ENCODE data around the gene MFAP1.
A peak's percentile ranks its signal among the peaks of the same experiment; 100 is the strongest.
"Not testable (repeated sequence)": the region's sequence is repeated elsewhere in the genome, so short reads cannot be mapped to it uniquely, and the experiment has no call there.

The MFAP1 gene

GRCh38 chr15:43821505-43821904, 3.0 kb downstream of the MFAP1 start:
- Histone ChIP-seq H3K27me3 (ENCODE audit: control insufficient read depth in 1 of 2, insufficient read depth in 2 of 2, low read length in 2 of 2) (no peaks in the 10 kb centered on the region), H3K9me3 (ENCODE audit: control insufficient read depth in 2 of 2, low read length in 2 of 2) (no peaks in the 10 kb centered on the region), H3K36me3 (ENCODE audit: control insufficient read depth in 2 of 2, insufficient read depth in 2 of 2, low read length in 2 of 2) (peaks cover 7 to 10% of the 10 kb centered on the region in 2 donors), H3K4me3 (ENCODE audit: low read length in 2 of 2) (no peak overlapping the region), H3K4me1 (ENCODE audit: control insufficient read depth, insufficient read depth, low read length) (peaks cover 10% of the 10 kb centered on the region), H3K9ac (ENCODE audit: low read length in 2 of 2) (no peak overlapping the region), H3K27ac (ENCODE audit: low read length) (no peak overlapping the region)

GRCh38 chr15:43815064-43815463, 9.4 kb downstream of the MFAP1 start:
- H3K36me3 ChIP-seq (ENCODE audit: control insufficient read depth in 2 of 2, insufficient read depth in 2 of 2, low read length in 2 of 2): peaks cover 30 to 42% of the 10 kb centered on the region in 2 donors
- not testable (repeated sequence) for H3K27ac ChIP-seq (ENCODE audit: low read length); H3K4me3 ChIP-seq (ENCODE audit: low read length in 2 of 2); H3K9me3 ChIP-seq (ENCODE audit: control insufficient read depth in 2 of 2, low read length in 2 of 2); H3K27me3 ChIP-seq (ENCODE audit: control insufficient read depth in 1 of 2, insufficient read depth in 2 of 2, low read length in 2 of 2); H3K9ac ChIP-seq (ENCODE audit: low read length in 2 of 2); H3K4me1 ChIP-seq (ENCODE audit: control insufficient read depth, insufficient read depth, low read length)

GRCh38 chr15:43808960-43809678, 15.4 kb downstream of the MFAP1 start:
- no peaks in the 10 kb centered on the region for H3K4me1 ChIP-seq (ENCODE audit: control insufficient read depth, insufficient read depth, low read length)
- H3K27ac ChIP-seq (ENCODE audit: low read length): no peak overlapping the region
- H3K36me3 ChIP-seq (ENCODE audit: control insufficient read depth in 2 of 2, insufficient read depth in 2 of 2, low read length in 2 of 2): peaks cover 57 to 59% of the 10 kb centered on the region in 2 donors
- no peak overlapping the region for H3K9ac ChIP-seq (ENCODE audit: low read length in 2 of 2)
- no peak overlapping the region for H3K4me3 ChIP-seq (ENCODE audit: low read length in 2 of 2)
- no peaks in the 10 kb centered on the region for H3K9me3 ChIP-seq (ENCODE audit: control insufficient read depth in 2 of 2, low read length in 2 of 2)
- no peaks in the 10 kb centered on the region for H3K27me3 ChIP-seq (ENCODE audit: control insufficient read depth in 1 of 2, insufficient read depth in 2 of 2, low read length in 2 of 2)

- no peak overlapping the region for H3K9ac ChIP-seq (ENCODE audit: low read length in 2 of 2)
- H3K9me3 ChIP-seq (ENCODE audit: control insufficient read depth in 2 of 2, low read length in 2 of 2): no peaks in the 10 kb centered on the region
- H3K27ac ChIP-seq (ENCODE audit: low read length): no peak overlapping the region
- H3K36me3 ChIP-seq (ENCODE audit: control insufficient read depth in 2 of 2, insufficient read depth in 2 of 2, low read length in 2 of 2): peaks cover 52 to 58% of the 10 kb centered on the region in 2 donors
- H3K4me1 ChIP-seq (ENCODE audit: control insufficient read depth, insufficient read depth, low read length): no peaks in the 10 kb centered on the region
- no peak overlapping the region for H3K4me3 ChIP-seq (ENCODE audit: low read length in 2 of 2)
- H3K27me3 ChIP-seq (ENCODE audit: control insufficient read depth in 1 of 2, insufficient read depth in 2 of 2, low read length in 2 of 2): no peaks in the 10 kb centered on the region
Observed at GRCh38 chr15:43808435-43808950, 16.0 kb downstream of the MFAP1 start.

- H3K27me3 ChIP-seq (ENCODE audit: control insufficient read depth in 1 of 2, insufficient read depth in 2 of 2, low read length in 2 of 2); H3K27ac ChIP-seq (ENCODE audit: low read length); H3K9me3 ChIP-seq (ENCODE audit: control insufficient read depth in 2 of 2, low read length in 2 of 2); H3K4me3 ChIP-seq (ENCODE audit: low read length in 2 of 2); H3K9ac ChIP-seq (ENCODE audit: low read length in 2 of 2): not testable (repeated sequence)
- Histone ChIP-seq H3K36me3 (ENCODE audit: control insufficient read depth in 2 of 2, insufficient read depth in 2 of 2, low read length in 2 of 2) (peaks cover 29 to 32% of the 10 kb centered on the region in 2 donors), H3K4me1 (ENCODE audit: control insufficient read depth, insufficient read depth, low read length) (peaks cover 25% of the 10 kb centered on the region)
Observed at GRCh38 chr15:43802676-43803075, 21.8 kb downstream of the MFAP1 start.

GRCh38 chr15:43800286-43801141, 24.0 kb downstream of the MFAP1 start, which contains the start of gene HYPK:
TSS of gene HYPK (plus strand) at chr15:43800599. CDS start at chr15:43800623, 24 bp downstream.
- H3K27ac ChIP-seq (ENCODE audit: low read length): peak within 1 kb of the TSS; percentile 92
- H3K9me3 ChIP-seq (ENCODE audit: control insufficient read depth in 2 of 2, low read length in 2 of 2): no peaks in the 10 kb centered on the region
- H3K4me3 ChIP-seq (ENCODE audit: low read length in 2 of 2): peak within 1 kb of the TSS; percentile 89 to 99
- H3K36me3 ChIP-seq (ENCODE audit: control insufficient read depth in 2 of 2, insufficient read depth in 2 of 2, low read length in 2 of 2): peaks cover 32 to 33% of the 10 kb centered on the region in 2 donors
- peak within 1 kb of the TSS; percentile 76 to 92 for H3K9ac ChIP-seq (ENCODE audit: low read length in 2 of 2)
- peaks cover 31% of the 10 kb centered on the region for H3K4me1 ChIP-seq (ENCODE audit: control insufficient read depth, insufficient read depth, low read length)
- no peaks in the 10 kb centered on the region for H3K27me3 ChIP-seq (ENCODE audit: control insufficient read depth in 1 of 2, insufficient read depth in 2 of 2, low read length in 2 of 2)

GRCh38 chr15:43799945-43800285, 24.6 kb downstream of the MFAP1 start, which contains the start of gene SERINC4:
TSS of gene SERINC4 (minus strand) at chr15:43800220. CDS start at chr15:43799986, 234 bp downstream.
- Histone ChIP-seq H3K27ac (ENCODE audit: low read length) (peak within 1 kb of the TSS; percentile 92), H3K4me3 (ENCODE audit: low read length in 2 of 2) (peak within 1 kb of the TSS; percentile 89 to 99), H3K9me3 (ENCODE audit: control insufficient read depth in 2 of 2, low read length in 2 of 2) (no peaks in the 10 kb centered on the region), H3K4me1 (ENCODE audit: control insufficient read depth, insufficient read depth, low read length) (peaks cover 37% of the 10 kb centered on the region), H3K9ac (ENCODE audit: low read length in 2 of 2) (peak within 1 kb of the TSS; percentile 76 to 92), H3K36me3 (ENCODE audit: control insufficient read depth in 2 of 2, insufficient read depth in 2 of 2, low read length in 2 of 2) (peaks cover 34 to 36% of the 10 kb centered on the region in 2 donors), H3K27me3 (ENCODE audit: control insufficient read depth in 1 of 2, insufficient read depth in 2 of 2, low read length in 2 of 2) (no peaks in the 10 kb centered on the region)

GRCh38 chr15:43799209-43799944, 25.1 kb downstream of the MFAP1 start:
- Histone ChIP-seq H3K36me3 (ENCODE audit: control insufficient read depth in 2 of 2, insufficient read depth in 2 of 2, low read length in 2 of 2) (peaks cover 34 to 35% of the 10 kb centered on the region in 2 donors), H3K4me3 (ENCODE audit: low read length in 2 of 2) (peak overlapping the region in 1 of 2 donors; percentile 99)

GRCh38 chr15:43796566-43796965, 27.9 kb downstream of the MFAP1 start:
- no peak overlapping the region for H3K9ac ChIP-seq (ENCODE audit: low read length in 2 of 2)
- H3K27me3 ChIP-seq (ENCODE audit: control insufficient read depth in 1 of 2, insufficient read depth in 2 of 2, low read length in 2 of 2): no peaks in the 10 kb centered on the region
- no peak overlapping the region for H3K4me3 ChIP-seq (ENCODE audit: low read length in 2 of 2)
- H3K36me3 ChIP-seq (ENCODE audit: control insufficient read depth in 2 of 2, insufficient read depth in 2 of 2, low read length in 2 of 2): peaks cover 41 to 44% of the 10 kb centered on the region in 2 donors
- no peak overlapping the region for H3K27ac ChIP-seq (ENCODE audit: low read length)
- H3K9me3 ChIP-seq (ENCODE audit: control insufficient read depth in 2 of 2, low read length in 2 of 2): no peaks in the 10 kb centered on the region
- peaks cover 58% of the 10 kb centered on the region for H3K4me1 ChIP-seq (ENCODE audit: control insufficient read depth, insufficient read depth, low read length)

More at GRCh38 chr15:43799209-43799944, 25.1 kb downstream of the MFAP1 start:
- peaks cover 42% of the 10 kb centered on the region for H3K4me1 ChIP-seq (ENCODE audit: control insufficient read depth, insufficient read depth, low read length)
- H3K27me3 ChIP-seq (ENCODE audit: control insufficient read depth in 1 of 2, insufficient read depth in 2 of 2, low read length in 2 of 2): no peaks in the 10 kb centered on the region
- peak overlapping the region; percentile 92 for H3K27ac ChIP-seq (ENCODE audit: low read length)
- H3K9me3 ChIP-seq (ENCODE audit: control insufficient read depth in 2 of 2, low read length in 2 of 2): no peaks in the 10 kb centered on the region
- H3K9ac ChIP-seq (ENCODE audit: low read length in 2 of 2): no peak overlapping the region

GRCh38 chr15:43795997-43796396, 28.5 kb downstream of the MFAP1 start:
- H3K9me3 ChIP-seq (ENCODE audit: control insufficient read depth in 2 of 2, low read length in 2 of 2): no peaks in the 10 kb centered on the region
- peaks cover 54% of the 10 kb centered on the region for H3K4me1 ChIP-seq (ENCODE audit: control insufficient read depth, insufficient read depth, low read length)
- H3K9ac ChIP-seq (ENCODE audit: low read length in 2 of 2): no peak overlapping the region
- H3K4me3 ChIP-seq (ENCODE audit: low read length in 2 of 2): no peak overlapping the region
- no peak overlapping the region for H3K27ac ChIP-seq (ENCODE audit: low read length)
- H3K36me3 ChIP-seq (ENCODE audit: control insufficient read depth in 2 of 2, insufficient read depth in 2 of 2, low read length in 2 of 2): peaks cover 41 to 44% of the 10 kb centered on the region in 2 donors
- H3K27me3 ChIP-seq (ENCODE audit: control insufficient read depth in 1 of 2, insufficient read depth in 2 of 2, low read length in 2 of 2): no peaks in the 10 kb centered on the region
